ENCODE results near the gene RPL3. TPM values are rescaled to one million over a fixed set of nuclear protein-coding genes. Genes with fewer than 3 reads are reported as not detected.

Gene RPL3
- total RNA-seq, 1 experiment from 2014 or later = 1,117 TPM

- Histone ChIP-seq H3K4me3 (ENCODE audit: low read depth, low read length, poor library complexity, severe bottlenecking) (no peak overlapping the region), H3K27me3 (replicated peaks; ENCODE audit: insufficient read depth, low read depth, low read length, poor library complexity) (no peaks in the 10 kb centered on the region), H3K27ac (ENCODE audit: low read depth, low read length, poor library complexity, severe bottlenecking) (no peak overlapping the region), H3K4me1 (ENCODE audit: insufficient read depth, low read length, poor library complexity, severe bottlenecking) (peaks cover 8% of the 10 kb centered on the region), H3K36me3 (ENCODE audit: insufficient read depth, low read length, poor library complexity, severe bottlenecking) (no peaks in the 10 kb centered on the region), H3K9me3 (ENCODE audit: low read depth, low read length, poor library complexity, severe bottlenecking) (no peaks in the 10 kb centered on the region)
- no peak for DNase-seq (ENCODE audit: low spot score)
- ChIA-PET CTCF (no interaction called here), POLR2A (ENCODE audit: low non-redundant PET) (no interaction called here)
- intact Hi-C loops (cut with micrococcal nuclease; ENCODE audit: unreplicated experiment) = no loop called here
- no TSS peak for BruUV-seq (replicated peaks)
- TF ChIP-seq CTCF (conservative IDR thresholded peaks at IDR 0.05; ENCODE audit: low read depth, low read length) (no peak), EZH2 (IDR thresholded peaks at IDR 0.05; ENCODE audit: borderline replicate concordance, low read depth, low read length, poor library complexity, severe bottlenecking) (no peak)
These were observed 42.2 kb downstream of the RPL3 start for GRCh38 chr22:39277142-39277607.

GRCh38 chr22:39276440-39277141, 42.8 kb downstream of the RPL3 start:
- ChIA-PET POLR2A (ENCODE audit: low non-redundant PET) (no interaction called here), CTCF (no interaction called here)
- DNase-seq (ENCODE audit: low spot score) = no peak
- Histone ChIP-seq H3K4me1 (ENCODE audit: insufficient read depth, low read length, poor library complexity, severe bottlenecking) (peaks cover 8% of the 10 kb centered on the region), H3K9me3 (ENCODE audit: low read depth, low read length, poor library complexity, severe bottlenecking) (no peaks in the 10 kb centered on the region), H3K27me3 (replicated peaks; ENCODE audit: insufficient read depth, low read depth, low read length, poor library complexity) (no peaks in the 10 kb centered on the region), H3K4me3 (ENCODE audit: low read depth, low read length, poor library complexity, severe bottlenecking) (no peak overlapping the region), H3K27ac (ENCODE audit: low read depth, low read length, poor library complexity, severe bottlenecking) (no peak overlapping the region), H3K36me3 (ENCODE audit: insufficient read depth, low read length, poor library complexity, severe bottlenecking) (no peaks in the 10 kb centered on the region)
- intact Hi-C loops (cut with micrococcal nuclease; ENCODE audit: unreplicated experiment) = no loop called here
- no peak for TF ChIP-seq CTCF (conservative IDR thresholded peaks at IDR 0.05; ENCODE audit: low read depth, low read length)
- TF ChIP-seq EZH2 (IDR thresholded peaks at IDR 0.05; ENCODE audit: borderline replicate concordance, low read depth, low read length, poor library complexity, severe bottlenecking) = no peak
- no TSS peak for BruUV-seq (replicated peaks)

- Histone ChIP-seq H3K4me3 (ENCODE audit: low read depth, low read length, poor library complexity, severe bottlenecking) (no peak overlapping the region), H3K9me3 (ENCODE audit: low read depth, low read length, poor library complexity, severe bottlenecking) (no peaks in the 10 kb centered on the region), H3K36me3 (ENCODE audit: insufficient read depth, low read length, poor library complexity, severe bottlenecking) (no peaks in the 10 kb centered on the region), H3K4me1 (ENCODE audit: insufficient read depth, low read length, poor library complexity, severe bottlenecking) (peaks cover 8% of the 10 kb centered on the region), H3K27me3 (replicated peaks; ENCODE audit: insufficient read depth, low read depth, low read length, poor library complexity) (no peaks in the 10 kb centered on the region), H3K27ac (ENCODE audit: low read depth, low read length, poor library complexity, severe bottlenecking) (no peak overlapping the region)
- BruUV-seq (replicated peaks) = no TSS peak
- no peak for TF ChIP-seq EZH2 (IDR thresholded peaks at IDR 0.05; ENCODE audit: borderline replicate concordance, low read depth, low read length, poor library complexity, severe bottlenecking)
- TF ChIP-seq CTCF (conservative IDR thresholded peaks at IDR 0.05; ENCODE audit: low read depth, low read length) = no peak
- ChIA-PET POLR2A (ENCODE audit: low non-redundant PET) (no interaction called here), CTCF (no interaction called here)
- DNase-seq (ENCODE audit: low spot score) = no peak
- intact Hi-C loops (cut with micrococcal nuclease; ENCODE audit: unreplicated experiment) = no loop called here
These were observed 43.5 kb downstream of the RPL3 start for GRCh38 chr22:39275814-39276439.

Measured in A673 (cell line).